Fibroblast of lung (primary cell): Measurements from ENCODE around the gene ITPRID1. TPM values are rescaled to one million over a fixed set of nuclear protein-coding genes. Genes with fewer than 3 reads are reported as not detected.

Experiments used
- DNase-seq, 2 donors: peaks; one replicate each; pipeline versions ENCODE4 v3.0.0 to v3.0.0-alpha.2; 2010; ENCODE audit warnings: low read depth in 2 of 2
- H2AFZ ChIP-seq: 2 replicates; pipeline ENCODE4 v1.5.1; 2012; ENCODE audit warnings: low read length, control low read depth, inconsistent platforms
- H3K27ac ChIP-seq: 2 replicates; pipeline ENCODE4 v1.5.1; 2011; ENCODE audit warnings: low read length, control low read depth; ENCODE audit not compliant: insufficient read depth
- H3K27me3 ChIP-seq: 2 replicates; pipeline ENCODE4 v1.5.1; 2011; ENCODE audit warnings: mild to moderate bottlenecking, low read length; ENCODE audit not compliant: control insufficient read depth, insufficient read depth
- H3K36me3 ChIP-seq: 2 replicates; pipeline ENCODE4 v1.5.1; 2011; ENCODE audit warnings: low read length; ENCODE audit not compliant: control insufficient read depth, insufficient read depth
- H3K4me1 ChIP-seq: 2 replicates; pipeline ENCODE4 v1.5.1; 2011; ENCODE audit warnings: low read length; ENCODE audit not compliant: control insufficient read depth, insufficient read depth; ENCODE audit errors: extremely low read depth
- H3K4me2 ChIP-seq: 2 replicates; pipeline ENCODE4 v1.5.1; 2011; ENCODE audit warnings: low read length, control low read depth; ENCODE audit not compliant: insufficient read depth; ENCODE audit errors: extremely low read depth
- H3K4me3 ChIP-seq, 4 experiments: fragments of 200-600 bp in 1 of 4; sonication (generic) in 1 of 4; replicated peaks in 1 of 4; 2 replicates each; pipeline ENCODE4 v1.5.1; 2011 to 2016; ENCODE audit warnings: low read length in 4 of 4, low read depth in 3 of 4, mild to moderate bottlenecking in 3 of 4, control low read depth in 2 of 4, inconsistent platforms in 1 of 4, mixed read lengths in 1 of 4; ENCODE audit not compliant: insufficient read depth in 1 of 4; ENCODE audit errors: control extremely low read depth in 1 of 4
- H3K79me2 ChIP-seq: 2 replicates; pipeline ENCODE4 v1.5.1; 2012; ENCODE audit warnings: mild to moderate bottlenecking, low read length, inconsistent platforms; ENCODE audit not compliant: control insufficient read depth, insufficient read depth
- H3K9ac ChIP-seq: 2 replicates; pipeline ENCODE4 v1.5.1; 2011; ENCODE audit warnings: mild to moderate bottlenecking, low read length, control low read depth; ENCODE audit not compliant: insufficient read depth
- H3K9me3 ChIP-seq: 2 replicates; pipeline ENCODE4 v1.5.1; 2012; ENCODE audit warnings: low read depth, low read length; ENCODE audit not compliant: control insufficient read depth, insufficient read depth
- H4K20me1 ChIP-seq: 2 replicates; pipeline ENCODE4 v1.5.1; 2011; ENCODE audit warnings: low read length; ENCODE audit not compliant: control insufficient read depth, insufficient read depth; ENCODE audit errors: extremely low read depth
- CTCF ChIP-seq, 2 donors: IDR thresholded peaks in 1 of 2; conservative IDR thresholded peaks in 1 of 2; 1 replicate in 1 of 2; 2 replicates in 1 of 2; pipeline ENCODE4 v1.5.1; 2011 to 2012; ENCODE audit warnings: low read length in 2 of 2, control low read depth in 1 of 2, inconsistent platforms in 1 of 2, low read depth in 1 of 2, mild to moderate bottlenecking in 1 of 2
- EZH2 ChIP-seq: IDR thresholded peaks from 2 replicates; pipeline ENCODE4 v1.5.1; 2012; ENCODE audit warnings: low read length, control low read depth, mild to moderate bottlenecking; ENCODE audit errors: missing control alignments
- polyA plus RNA-seq, 2 donors: library from polyadenylated mRNA; depleted of rRNA in 1 of 2; stranded (reverse) in 1 of 2; unstranded in 1 of 2; fragments of >200 nt; gene quantifications; 2 replicates each; pipeline ENCODE4 v1.2.1, GENCODE V29; 2011 to 2012; ENCODE audit warnings: missing spikeins in 1 of 2
- total RNA-seq: library from RNA; depleted of rRNA; stranded (reverse); fragments of >200 nt; gene quantifications from 2 replicates; pipeline ENCODE4 v1.2.1, GENCODE V29; 2014

ITPRID1 gene
- total and polyA plus RNA-seq, 2 donors (not counting 1 experiment from before 2014, with no cell fraction given) = not detected

DNA sequence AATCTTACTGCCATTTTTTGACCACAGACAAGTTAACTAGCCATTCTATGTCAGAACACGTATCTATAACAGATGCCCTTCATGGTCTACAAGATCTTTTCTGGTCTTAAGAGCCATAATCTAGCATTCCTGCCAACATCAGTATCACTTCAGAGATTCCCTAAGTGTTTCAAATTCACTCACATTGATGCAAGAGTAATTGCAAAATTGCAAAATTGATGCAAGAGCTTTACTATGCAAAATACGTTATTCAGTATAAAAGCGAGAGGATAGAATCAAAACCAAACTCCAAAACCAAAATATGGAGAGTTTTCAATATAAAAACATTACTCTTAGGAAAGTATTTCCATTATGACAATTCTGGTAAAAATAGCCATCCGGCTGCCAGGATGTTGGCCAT lies 135.0 kb downstream of the ITPRID1 start:
- Histone ChIP-seq H3K4me2 (no peak overlapping the region), H3K9me3 (no peaks in the 10 kb centered on the region), H3K4me3 (no peak overlapping the region), H3K79me2 (no peaks in the 10 kb centered on the region), H4K20me1 (no peaks in the 10 kb centered on the region), H2AFZ (no peak overlapping the region), H3K27ac (no peak overlapping the region), H3K36me3 (no peaks in the 10 kb centered on the region), H3K9ac (no peak overlapping the region), H3K4me1 (no peaks in the 10 kb centered on the region), H3K27me3 (no peaks in the 10 kb centered on the region)
- DNase-seq = no peak
- TF ChIP-seq EZH2 (no peak), CTCF (conservative IDR thresholded peaks at IDR 0.05 in 1 of 2, IDR thresholded peaks at IDR 0.05 in 1 of 2; ENCODE audit: low read depth in 1 of 2, low read length in 2 of 2) (no peak)

DNA sequence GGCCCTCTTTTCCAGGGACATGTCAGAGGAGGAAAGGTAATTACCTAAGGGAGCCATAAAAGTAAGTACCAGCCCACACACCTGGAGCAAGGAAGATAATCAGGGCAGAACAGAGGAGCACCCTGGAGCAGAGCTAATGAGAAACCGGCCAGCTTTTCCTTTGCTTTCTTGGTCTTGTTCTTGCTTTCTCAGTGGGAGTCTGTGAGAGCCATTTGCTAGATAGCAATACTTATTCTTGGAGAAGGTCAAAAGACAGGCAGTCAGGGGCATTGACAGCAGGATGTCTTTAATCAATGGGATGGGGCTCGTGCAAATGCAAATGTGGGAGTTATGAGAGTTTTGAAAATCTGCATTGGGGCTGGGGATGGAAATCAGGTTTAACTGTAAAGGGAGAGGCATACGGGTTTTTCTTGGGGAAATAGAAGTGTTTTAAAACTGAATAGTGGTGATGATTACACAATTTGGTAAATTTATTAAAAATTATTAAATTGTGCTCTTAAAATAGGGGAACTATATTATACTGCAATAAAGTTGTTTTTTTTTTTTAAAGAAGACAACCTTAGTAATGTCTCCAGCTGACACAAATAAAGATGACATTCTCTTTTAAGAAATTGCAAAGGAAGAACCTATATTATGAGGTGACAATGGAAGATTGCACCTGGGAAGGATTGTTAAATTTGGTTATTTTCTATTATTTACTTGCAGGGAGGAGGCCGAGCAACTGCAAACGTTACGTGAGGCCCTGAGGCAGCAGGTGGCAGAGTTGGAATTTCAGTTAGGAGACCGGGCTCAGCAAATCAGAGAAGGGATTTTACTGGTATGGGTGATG lies 137.6 kb downstream of the ITPRID1 start:
- Histone ChIP-seq H3K27me3 (no peaks in the 10 kb centered on the region), H3K79me2 (no peaks in the 10 kb centered on the region), H3K27ac (no peak overlapping the region), H3K36me3 (no peaks in the 10 kb centered on the region), H3K4me1 (no peaks in the 10 kb centered on the region), H3K4me2 (no peak overlapping the region), H3K9ac (no peak overlapping the region), H4K20me1 (no peaks in the 10 kb centered on the region), H2AFZ (no peak overlapping the region), H3K9me3 (no peaks in the 10 kb centered on the region), H3K4me3 (no peak overlapping the region)
- DNase-seq = no peak
- TF ChIP-seq CTCF (conservative IDR thresholded peaks at IDR 0.05 in 1 of 2, IDR thresholded peaks at IDR 0.05 in 1 of 2; ENCODE audit: low read depth in 1 of 2, low read length in 2 of 2) (no peak), EZH2 (no peak)

DNA sequence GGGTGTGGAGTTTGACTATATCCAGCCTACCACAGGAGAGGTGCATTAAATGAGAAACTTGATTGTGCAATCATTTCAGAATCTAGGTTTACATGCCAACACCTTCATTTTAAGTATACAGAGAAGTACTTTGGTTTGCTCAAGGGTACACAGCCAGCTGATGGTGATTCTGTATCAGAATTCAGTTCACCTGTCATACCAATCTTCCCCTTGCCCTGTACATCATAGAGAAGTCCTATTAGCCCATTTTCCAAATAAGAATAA lies 138.1 kb downstream of the ITPRID1 start:
- H4K20me1 ChIP-seq = no peaks in the 10 kb centered on the region
- H3K27me3 ChIP-seq = no peaks in the 10 kb centered on the region
- TF ChIP-seq CTCF (conservative IDR thresholded peaks at IDR 0.05 in 1 of 2, IDR thresholded peaks at IDR 0.05 in 1 of 2; ENCODE audit: low read depth in 1 of 2, low read length in 2 of 2) = no peak
- TF ChIP-seq EZH2 = no peak
- no peak overlapping the region for H2AFZ ChIP-seq
- H3K4me2 ChIP-seq = no peak overlapping the region
- no peak overlapping the region for H3K9ac ChIP-seq
- H3K36me3 ChIP-seq = no peaks in the 10 kb centered on the region
- DNase-seq = no peak
- no peaks in the 10 kb centered on the region for H3K9me3 ChIP-seq
- no peaks in the 10 kb centered on the region for H3K4me1 ChIP-seq
- no peak overlapping the region for H3K4me3 ChIP-seq
- H3K27ac ChIP-seq = no peak overlapping the region
- H3K79me2 ChIP-seq = no peaks in the 10 kb centered on the region
